Stimulated activated CD4-positive, alpha-beta T cell treated with anti-CD3 and anti-CD28 coated beads, Interleukin-12 subunit alpha, Interleukin-12 subunit beta, amount 100 ng/mL, for 4 hours (primary cell): ENCODE data around the gene PLCG2.
"Not testable (repeated sequence)": the region's sequence is repeated elsewhere in the genome, so short reads cannot be mapped to it uniquely, and the experiment has no call there.

Source experiments
- DNase-seq: peaks from one replicate; pipeline ENCODE4 v3.0.0-alpha.2; 2020

Gene PLCG2

GRCh38 chr16:81945665-81946064 lies 166.6 kb downstream of the PLCG2 start:
- no peak for DNase-seq

GRCh38 chr16:81946206-81946605 lies 167.1 kb downstream of the PLCG2 start:
- no peak for DNase-seq

- DNase-seq: no peak
Observed at GRCh38 chr16:81951564-81951963, 172.5 kb downstream of the PLCG2 start.

- DNase-seq: no peak
Observed at GRCh38 chr16:81956213-81956948, 177.3 kb downstream of the PLCG2 start.

GRCh38 chr16:81964808-81965207 lies 185.7 kb downstream of the PLCG2 start:
- no peak for DNase-seq

GRCh38 chr16:81967358-81967757 lies 188.3 kb downstream of the PLCG2 start:
- no peak for DNase-seq

GRCh38 chr16:81971853-81972252 lies 192.8 kb downstream of the PLCG2 start:
- no peak for DNase-seq

- DNase-seq: no peak
Observed at GRCh38 chr16:81973737-81974136, 194.6 kb downstream of the PLCG2 start.

- DNase-seq: no peak
Observed at GRCh38 chr16:81975637-81976036, 196.5 kb downstream of the PLCG2 start.

- not testable (repeated sequence) for DNase-seq
Observed at GRCh38 chr16:81977335-81977942, 198.3 kb downstream of the PLCG2 start.

- DNase-seq: no peak
Observed at GRCh38 chr16:81987121-81987520, 208.0 kb downstream of the PLCG2 start.

- DNase-seq: no peak
Observed at GRCh38 chr16:81987706-81988105, 208.6 kb downstream of the PLCG2 start.

- no peak for DNase-seq
Observed at GRCh38 chr16:81992859-81993258, 213.8 kb downstream of the PLCG2 start.

GRCh38 chr16:81994485-81994884 lies 215.4 kb downstream of the PLCG2 start:
- DNase-seq: no peak

- DNase-seq: no peak
Observed at GRCh38 chr16:81995651-81996050, 216.6 kb downstream of the PLCG2 start.

- no peak for DNase-seq
Observed at GRCh38 chr16:81996664-81997509, 217.8 kb downstream of the PLCG2 start.

GRCh38 chr16:81997738-81998137 lies 218.6 kb downstream of the PLCG2 start:
- no peak for DNase-seq

- DNase-seq: no peak
Observed at GRCh38 chr16:82002831-82003230, 223.7 kb downstream of the PLCG2 start.

- DNase-seq: no peak
Observed at GRCh38 chr16:82004601-82005000, 225.5 kb downstream of the PLCG2 start.

GRCh38 chr16:82005027-82005830 lies 226.1 kb downstream of the PLCG2 start:
- DNase-seq: no peak

GRCh38 chr16:82006036-82006435 lies 226.9 kb downstream of the PLCG2 start:
- no peak for DNase-seq

GRCh38 chr16:82007189-82007588 lies 228.1 kb downstream of the PLCG2 start:
- DNase-seq: no peak
